ENCODE results near the gene GPBAR1. TPM values are rescaled to one million over a fixed set of nuclear protein-coding genes. Genes with fewer than 3 reads are reported as not detected.

The GPBAR1 gene
- total RNA-seq, 2 experiments from 2014 or later: 1.6 to 1.8 TPM

GRCh38 chr2:218277921-218278320, 17.1 kb downstream of the GPBAR1 start:
- H3K36me3 ChIP-seq (ENCODE audit: insufficient read depth, low read length): peaks cover 92% of the 10 kb centered on the region
- ATAC-seq (ENCODE audit: poor library complexity) (no peak), DNase-seq (no peak)
- no peaks in the 10 kb centered on the region for H3K27me3 ChIP-seq (ENCODE audit: control insufficient read depth in 1 of 2, insufficient read depth in 2 of 2, low read length in 2 of 2)
- POLR2A ChIA-PET: no interaction called here
- no peak for TF ChIP-seq CTCF (IDR thresholded peaks at IDR 0.05)
- Mint-ChIP-seq H3K27me3 (no peaks in the 10 kb centered on the region), H3K9me3 (no peaks in the 10 kb centered on the region), H3K4me1 (ENCODE audit: low read depth) (peaks cover 38% of the 10 kb centered on the region), H3K36me3 (ENCODE audit: low read depth) (peaks cover 83% of the 10 kb centered on the region), H3K4me3 (no peak overlapping the region), H3K27ac (peak overlapping the region; percentile 75)
- CTCF ChIA-PET: no interaction called here
- peak overlapping the region in 1 of 2 donors; percentile 24 for H3K27ac ChIP-seq (ENCODE audit: low read depth in 1 of 2, low read length in 2 of 2)
- intact Hi-C loops (cut with DNase I, micrococcal nuclease): no loop called here
- H3K4me1 ChIP-seq (ENCODE audit: insufficient read depth, low read length): peaks cover 30% of the 10 kb centered on the region
- no peak overlapping the region for H3K4me3 ChIP-seq (ENCODE audit: low read length)
- no peaks in the 10 kb centered on the region for H3K9me3 ChIP-seq (ENCODE audit: control insufficient read depth in 1 of 2, insufficient read depth in 1 of 2, low read length in 2 of 2)

DNA sequence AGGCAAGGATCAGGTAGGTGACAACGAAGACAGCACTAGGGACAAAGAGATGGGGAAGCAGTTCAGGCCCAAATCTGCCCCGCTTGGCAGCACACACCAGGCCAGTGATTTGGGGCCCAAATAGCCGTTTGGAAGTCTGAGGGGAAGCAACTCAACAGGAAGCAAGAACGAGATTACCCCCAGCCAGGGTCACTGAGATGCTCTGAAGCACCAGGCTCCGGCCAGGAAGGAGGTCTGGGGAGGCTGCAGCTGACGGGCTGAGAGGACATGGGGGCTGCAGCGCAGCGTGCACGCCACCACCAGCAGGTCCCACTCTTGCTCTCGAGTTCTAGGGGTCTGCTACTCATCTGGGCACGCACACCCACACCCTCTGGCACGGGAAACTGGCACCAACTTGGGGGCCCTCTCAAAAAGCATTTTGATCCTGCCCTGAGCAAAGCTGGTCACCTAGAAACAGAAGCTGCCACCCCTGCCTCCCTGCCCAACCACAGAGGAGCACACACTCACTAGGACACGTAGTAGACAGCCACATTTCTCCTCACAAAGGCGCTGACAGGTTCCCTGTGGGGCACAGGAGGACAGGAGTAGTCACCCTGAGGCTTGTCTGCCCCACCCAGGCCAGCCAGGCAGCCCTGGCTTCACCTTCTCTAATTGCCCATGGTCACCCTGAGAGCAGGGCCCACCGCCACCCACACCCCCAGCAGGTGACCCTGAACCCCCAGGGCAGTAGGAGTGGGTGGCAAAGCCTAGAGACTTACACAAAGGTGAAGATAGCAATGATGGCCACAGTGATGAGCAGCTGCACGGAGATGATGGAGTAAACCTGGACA, 17.9 kb downstream of the GPBAR1 start:
- Histone ChIP-seq H3K36me3 (ENCODE audit: insufficient read depth, low read length) (peaks cover 97% of the 10 kb centered on the region), H3K4me1 (ENCODE audit: insufficient read depth, low read length) (peaks cover 36% of the 10 kb centered on the region), H3K9me3 (ENCODE audit: control insufficient read depth in 1 of 2, insufficient read depth in 1 of 2, low read length in 2 of 2) (no peaks in the 10 kb centered on the region), H3K4me3 (ENCODE audit: low read length) (no peak overlapping the region), H3K27ac (ENCODE audit: low read depth in 1 of 2, low read length in 2 of 2) (peak overlapping the region in 1 of 2 donors; percentile 45), H3K27me3 (ENCODE audit: control insufficient read depth in 1 of 2, insufficient read depth in 2 of 2, low read length in 2 of 2) (no peaks in the 10 kb centered on the region)
- intact Hi-C loops (cut with DNase I, micrococcal nuclease): no loop called here
- H3K4me3 Mint-ChIP-seq: no peak overlapping the region
- ChIA-PET CTCF (no interaction called here), POLR2A (no interaction called here)
- no peak for TF ChIP-seq CTCF (IDR thresholded peaks at IDR 0.05)
- H3K27me3 Mint-ChIP-seq: no peaks in the 10 kb centered on the region
- H3K36me3 Mint-ChIP-seq (ENCODE audit: low read depth): peaks cover 84% of the 10 kb centered on the region
- H3K4me1 Mint-ChIP-seq (ENCODE audit: low read depth): peaks cover 43% of the 10 kb centered on the region
- no peaks in the 10 kb centered on the region for H3K9me3 Mint-ChIP-seq
- H3K27ac Mint-ChIP-seq: peak overlapping the region; percentile 78
- ATAC-seq (ENCODE audit: poor library complexity): no peak
- DNase-seq: peak in 1 of 14 experiments; percentile 10

DNA sequence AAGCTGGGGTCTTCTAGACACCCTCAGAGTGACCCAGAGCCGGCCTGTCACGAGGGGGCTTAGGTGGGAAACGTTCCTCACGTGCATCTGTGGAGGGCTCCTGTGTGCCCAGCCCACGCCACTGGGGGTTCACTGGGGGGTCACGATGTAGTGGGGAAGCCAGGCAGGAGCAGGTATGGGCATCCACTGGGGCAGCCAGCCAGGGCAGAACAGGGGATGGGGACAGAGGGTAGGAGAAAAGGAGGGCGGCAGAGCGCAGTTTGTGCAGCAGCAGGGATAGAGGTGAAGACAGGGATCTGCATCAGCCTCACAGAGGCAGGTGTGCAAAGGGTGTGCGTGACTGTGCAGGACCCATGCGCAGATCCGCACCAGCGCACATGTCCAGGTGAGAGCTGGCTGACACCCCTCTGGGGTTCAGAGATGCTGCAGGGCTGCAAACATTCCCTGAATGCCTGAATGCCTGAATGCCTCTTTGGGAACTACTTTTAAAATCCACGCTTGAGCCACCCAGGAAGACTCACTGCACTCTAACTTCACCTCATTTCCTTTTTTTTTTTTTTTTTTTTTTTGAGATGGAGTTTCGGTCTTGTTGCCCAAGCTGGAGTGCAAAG, 19.6 kb downstream of the GPBAR1 start:
- H3K36me3 ChIP-seq (ENCODE audit: insufficient read depth, low read length): peaks cover 81% of the 10 kb centered on the region

More for the DNA sequence above, 19.6 kb downstream of the GPBAR1 start:
- H3K4me3 Mint-ChIP-seq: no peak overlapping the region
- DNase-seq (peak in 1 of 14 experiments; percentile 11), ATAC-seq (ENCODE audit: poor library complexity) (no peak)
- intact Hi-C loops (cut with DNase I, micrococcal nuclease): loop anchor here in 1 of 2 experiments (10.0 kb wide), 1 partner anchor 364 kb away; no protein-coding TSS in a partner anchor
- ChIA-PET CTCF (no interaction called here), POLR2A (interaction anchor here (0.5 kb wide), 1 partner anchor 64 kb away, joined by 3 read pairs; no protein-coding TSS in a partner anchor)
- peaks cover 53% of the 10 kb centered on the region for H3K4me1 ChIP-seq (ENCODE audit: insufficient read depth, low read length)
- peaks cover 79% of the 10 kb centered on the region for H3K36me3 Mint-ChIP-seq (ENCODE audit: low read depth)
- no peaks in the 10 kb centered on the region for H3K27me3 ChIP-seq (ENCODE audit: control insufficient read depth in 1 of 2, insufficient read depth in 2 of 2, low read length in 2 of 2)
- H3K9me3 Mint-ChIP-seq: no peaks in the 10 kb centered on the region
- no peak for TF ChIP-seq CTCF (IDR thresholded peaks at IDR 0.05)
- H3K9me3 ChIP-seq (ENCODE audit: control insufficient read depth in 1 of 2, insufficient read depth in 1 of 2, low read length in 2 of 2): no peaks in the 10 kb centered on the region
- peak overlapping the region in 1 of 2 donors; percentile 47 for H3K27ac ChIP-seq (ENCODE audit: low read depth in 1 of 2, low read length in 2 of 2)
- H3K27me3 Mint-ChIP-seq: no peaks in the 10 kb centered on the region
- H3K4me1 Mint-ChIP-seq (ENCODE audit: low read depth): peaks cover 55% of the 10 kb centered on the region
- no peak overlapping the region for H3K4me3 ChIP-seq (ENCODE audit: low read length)
- H3K27ac Mint-ChIP-seq: peak overlapping the region; percentile 78

Measured in CD4-positive, alpha-beta T cell (primary cell).